GM19099 (cell line): Measurements from ENCODE around the gene FEV.

ENCODE experiments used
- POLR2A ChIP-seq: IDR thresholded peaks from 3 replicates; pipeline ENCODE4 v1.6.1; 2011; ENCODE audit warnings: low read depth; ENCODE audit not compliant: insufficient read length; ENCODE audit errors: extremely low read depth

The FEV gene

GRCh38 chr2:218985021-218985324, at the start of gene FEV:
Gene FEV (minus strand): TSS chr2:218985184. CDS start chr2:218985075, 109 bp downstream.
- TF ChIP-seq POLR2A = no peak

GRCh38 chr2:219032051-219032745, 47.2 kb upstream of the FEV start:
- TF ChIP-seq POLR2A = no peak

DNA sequence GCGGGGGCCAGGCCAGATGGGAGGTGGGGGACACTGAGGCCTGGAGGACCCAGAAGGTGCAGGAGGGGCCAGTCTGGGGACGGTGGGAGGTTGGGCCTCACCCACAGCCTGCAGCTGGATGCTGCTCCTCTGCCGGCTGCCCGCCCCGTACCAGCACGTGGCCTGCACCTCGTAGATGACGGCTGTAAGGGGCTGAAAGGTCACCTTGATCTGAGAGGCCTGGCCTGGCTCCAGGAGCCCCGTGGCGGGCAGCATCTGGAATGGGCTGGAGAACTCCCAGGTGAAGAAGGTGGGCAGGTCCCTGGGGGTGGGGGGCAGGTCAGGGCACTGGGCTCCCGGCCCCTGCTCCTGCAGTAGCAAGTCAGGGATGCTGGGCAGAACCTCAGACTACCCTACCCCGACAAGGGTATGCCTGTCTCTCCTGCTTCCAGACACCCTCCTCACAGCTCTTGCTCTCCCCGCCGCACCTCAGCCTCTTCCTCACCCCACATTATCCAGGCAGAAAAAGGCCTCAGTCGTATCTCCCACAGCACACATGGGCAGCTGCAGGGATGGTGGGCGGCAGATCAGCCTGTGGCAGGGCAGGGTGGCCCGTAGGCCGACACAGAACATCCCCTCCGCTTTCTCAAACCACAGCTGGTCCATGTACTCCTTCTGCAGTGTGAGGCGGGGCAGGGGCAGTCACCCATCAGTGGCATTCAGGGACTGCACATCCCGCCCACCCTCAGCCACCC, 46.2 kb upstream of the FEV start:
- no peak for TF ChIP-seq POLR2A

GRCh38 chr2:219030177-219030940, 45.4 kb upstream of the FEV start:
- TF ChIP-seq POLR2A = no peak

GRCh38 chr2:219029829-219030165, 44.8 kb upstream of the FEV start:
- TF ChIP-seq POLR2A = no peak

- TF ChIP-seq POLR2A = no peak
Measured at GRCh38 chr2:219028996-219029828, 44.2 kb upstream of the FEV start.

GRCh38 chr2:219028141-219028540, 43.2 kb upstream of the FEV start:
- TF ChIP-seq POLR2A = no peak

DNA sequence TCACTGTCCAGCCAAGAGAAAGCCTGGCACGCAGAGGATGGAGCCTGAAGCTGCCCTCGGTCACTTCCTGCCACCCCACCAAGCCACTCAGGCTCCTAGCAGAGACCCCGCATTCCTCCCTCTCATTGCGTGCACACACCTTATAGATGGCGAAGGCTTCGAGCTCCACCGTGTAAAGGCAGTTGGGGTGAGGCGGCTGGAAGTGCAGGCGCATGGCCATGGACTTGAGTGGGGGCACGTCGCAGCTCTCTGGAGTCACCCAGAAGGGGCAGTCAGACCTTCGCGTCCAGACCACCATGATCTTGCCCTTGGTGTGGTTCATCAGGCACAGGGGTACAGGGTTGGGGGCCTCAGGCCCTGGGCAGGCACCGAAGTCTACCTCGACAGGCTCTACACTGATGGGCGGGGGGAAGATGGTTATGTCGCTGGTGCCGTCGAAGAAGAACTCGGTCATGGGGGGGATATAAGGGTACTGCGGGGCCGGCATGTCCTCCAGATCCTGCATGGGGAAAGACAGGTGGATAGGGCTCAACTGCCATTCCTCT, 42.6 kb upstream of the FEV start:
- TF ChIP-seq POLR2A = no peak

DNA sequence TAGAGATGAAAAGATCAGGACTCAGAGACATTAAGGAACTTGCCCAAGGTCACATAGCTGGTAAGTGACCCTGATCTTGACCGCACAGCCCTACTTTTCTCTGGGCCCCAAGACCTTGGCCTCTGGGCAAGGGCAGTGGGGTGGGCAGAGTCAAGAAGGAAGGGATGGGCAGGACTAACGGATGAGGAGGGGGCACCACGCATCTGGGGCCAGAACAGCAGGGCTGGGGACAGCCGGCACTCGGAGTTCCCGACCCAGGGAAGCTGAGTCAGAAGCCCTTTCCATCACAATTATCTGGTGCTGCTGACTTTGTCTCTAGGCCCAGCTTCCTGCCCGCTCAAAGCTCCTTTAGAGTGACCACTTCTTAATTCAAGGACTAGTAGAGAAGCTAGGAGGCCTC, 42.0 kb upstream of the FEV start:
- no peak for TF ChIP-seq POLR2A

DNA sequence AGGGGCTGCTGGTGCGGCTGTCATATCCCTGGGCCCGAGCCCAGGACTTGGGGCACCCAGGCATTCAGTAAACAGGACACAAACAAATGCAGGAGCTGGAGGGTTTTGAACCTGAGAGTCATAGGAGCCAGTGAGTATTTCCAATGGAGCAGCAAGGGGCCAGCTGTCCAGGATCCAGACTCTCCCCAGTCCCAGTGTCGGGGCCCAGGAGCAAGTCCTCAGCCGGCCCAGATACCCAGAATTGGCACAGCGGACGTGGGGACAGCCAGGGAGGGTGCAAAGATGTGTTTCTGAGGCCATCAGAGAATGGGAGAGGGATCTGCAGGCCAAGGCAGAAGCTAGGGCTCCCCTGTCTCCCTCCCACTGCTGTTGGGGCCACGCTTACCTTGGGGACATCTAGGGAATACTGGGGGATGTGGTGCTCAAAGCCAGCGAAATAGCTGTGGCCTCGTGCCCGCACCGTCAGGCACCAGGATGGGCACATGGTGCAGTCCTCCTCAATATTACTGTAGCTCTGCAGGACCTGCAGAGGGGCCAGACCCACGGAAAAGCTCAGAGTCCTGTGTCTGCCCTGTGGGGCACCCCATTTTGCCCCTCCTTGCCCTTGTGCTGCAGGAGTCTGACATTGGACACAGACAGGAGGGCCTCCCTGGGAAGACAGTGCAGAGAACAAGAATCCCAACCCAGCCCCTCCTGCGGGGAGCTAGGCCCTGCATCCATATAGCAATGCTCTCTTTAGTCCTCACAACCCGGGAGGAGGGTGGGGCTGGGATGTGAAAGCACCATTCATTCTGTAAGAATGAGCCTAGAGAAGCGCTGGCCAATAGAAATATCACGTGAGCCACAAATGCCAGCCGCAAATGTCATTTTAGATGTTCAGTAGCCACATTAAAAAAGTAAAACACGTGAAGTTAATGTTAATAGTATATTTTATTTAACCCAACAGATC, 40.9 kb upstream of the FEV start:
- TF ChIP-seq POLR2A = no peak

DNA sequence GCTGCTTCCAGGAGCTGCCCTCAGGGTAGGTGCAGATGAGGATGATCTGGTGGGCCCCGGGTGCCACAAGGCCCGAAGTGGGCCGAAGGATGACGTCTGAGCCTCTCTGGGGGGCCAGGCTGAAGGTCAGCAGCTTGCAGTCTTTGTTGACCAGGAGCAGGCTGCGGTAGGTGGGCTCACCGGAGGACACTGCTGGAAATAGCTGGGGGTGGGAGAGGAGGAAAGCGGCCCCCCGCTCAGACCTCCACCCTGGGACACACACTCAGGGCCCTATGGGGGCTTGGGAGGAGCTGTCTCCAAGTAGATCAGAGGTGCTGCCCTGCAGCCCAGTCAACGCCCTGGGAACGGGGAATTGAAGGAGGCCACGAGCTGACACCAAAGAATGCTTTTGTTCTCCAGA, 39.1 kb upstream of the FEV start:
- TF ChIP-seq POLR2A = no peak

DNA sequence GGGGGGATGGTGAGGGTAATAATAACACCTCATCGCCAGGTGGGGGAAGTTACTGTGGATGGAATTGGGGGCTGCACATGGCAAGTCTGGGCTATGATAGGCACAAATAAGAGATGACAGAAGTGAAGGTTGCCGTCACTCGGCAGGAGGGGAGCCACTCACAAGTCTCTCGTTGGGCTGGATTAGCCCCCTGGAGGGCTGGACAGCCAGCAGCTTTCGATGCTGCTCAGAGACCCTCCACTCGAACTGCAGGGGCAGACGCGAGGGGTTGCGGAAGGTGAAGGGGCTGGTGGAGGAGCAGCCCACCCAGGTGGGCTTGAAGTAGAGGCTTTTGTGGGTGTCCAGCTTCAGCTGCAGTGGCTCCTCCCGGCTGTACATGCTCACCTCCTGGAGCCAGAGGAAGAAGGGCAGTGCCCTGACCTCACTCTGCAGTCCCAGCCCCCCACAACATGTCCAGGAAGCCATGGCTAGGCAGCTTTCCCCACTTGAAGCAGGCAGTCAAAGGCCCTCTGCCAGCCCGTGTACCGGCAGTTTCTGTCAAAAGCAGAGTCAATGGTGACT, 38.1 kb upstream of the FEV start:
- TF ChIP-seq POLR2A = no peak

DNA sequence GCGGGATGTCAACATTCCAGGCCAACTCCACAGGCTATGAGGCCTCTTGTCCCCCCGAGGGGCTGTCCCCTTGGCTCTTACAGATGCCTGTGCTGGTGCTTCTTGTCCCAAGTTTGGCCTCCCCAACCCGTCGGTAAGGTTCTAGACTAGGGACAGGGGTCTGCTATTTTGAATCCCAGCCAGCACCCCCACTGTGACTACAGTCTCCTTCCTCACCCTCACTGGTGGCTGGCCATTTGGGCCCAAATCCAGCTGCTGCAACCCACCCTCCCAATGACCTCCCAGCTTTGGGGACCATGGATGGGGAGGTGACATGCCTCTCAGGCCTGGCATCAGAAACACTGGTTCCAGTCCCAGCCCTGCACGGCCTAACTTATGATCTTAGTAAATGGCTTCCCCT, 37.6 kb upstream of the FEV start:
- TF ChIP-seq POLR2A = no peak
